ENCODE measurements around the gene MMS19.
"Not testable (repeated sequence)": the region's sequence is repeated elsewhere in the genome, so short reads cannot be mapped to it uniquely, and the experiment has no call there.

The MMS19 gene

DNA sequence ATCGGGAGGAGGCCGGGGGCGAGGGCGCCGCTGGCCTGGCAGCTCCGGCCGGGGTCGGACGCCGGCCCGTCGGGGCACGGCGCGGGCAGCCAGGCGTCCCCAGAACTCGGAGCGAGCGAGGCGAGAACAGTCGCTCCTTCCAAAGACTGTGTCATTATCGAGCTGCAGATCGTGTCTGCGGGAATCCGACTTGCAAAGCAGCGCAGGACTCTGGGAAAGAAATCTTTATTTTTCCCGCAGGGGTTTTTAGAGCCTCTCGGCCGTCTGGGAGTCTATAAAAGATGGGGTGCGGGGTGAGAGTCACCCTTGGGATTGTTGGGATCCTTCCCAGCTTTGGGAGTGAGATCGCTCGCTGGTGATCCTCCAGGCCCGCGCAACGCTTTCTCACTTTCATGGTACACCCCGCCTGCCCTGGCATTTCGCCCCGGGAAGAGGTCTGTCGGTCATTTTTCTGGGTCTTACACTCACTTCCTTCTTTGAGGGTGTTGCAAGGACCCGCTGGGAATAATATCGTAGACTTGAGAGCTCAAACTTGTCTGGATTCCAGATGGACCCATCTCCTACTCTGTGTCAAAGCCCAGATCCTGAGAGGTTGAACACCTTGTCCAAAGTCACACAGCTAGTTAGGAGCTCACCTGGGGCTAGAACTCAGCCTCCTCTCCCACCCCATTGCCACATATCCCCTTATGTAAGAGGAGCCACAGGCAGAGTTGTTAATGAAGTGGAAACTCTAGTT, 1.5 kb upstream of the MMS19 start:
- DNase-seq: peak; percentile 64 to 73 (median 71)

DNA sequence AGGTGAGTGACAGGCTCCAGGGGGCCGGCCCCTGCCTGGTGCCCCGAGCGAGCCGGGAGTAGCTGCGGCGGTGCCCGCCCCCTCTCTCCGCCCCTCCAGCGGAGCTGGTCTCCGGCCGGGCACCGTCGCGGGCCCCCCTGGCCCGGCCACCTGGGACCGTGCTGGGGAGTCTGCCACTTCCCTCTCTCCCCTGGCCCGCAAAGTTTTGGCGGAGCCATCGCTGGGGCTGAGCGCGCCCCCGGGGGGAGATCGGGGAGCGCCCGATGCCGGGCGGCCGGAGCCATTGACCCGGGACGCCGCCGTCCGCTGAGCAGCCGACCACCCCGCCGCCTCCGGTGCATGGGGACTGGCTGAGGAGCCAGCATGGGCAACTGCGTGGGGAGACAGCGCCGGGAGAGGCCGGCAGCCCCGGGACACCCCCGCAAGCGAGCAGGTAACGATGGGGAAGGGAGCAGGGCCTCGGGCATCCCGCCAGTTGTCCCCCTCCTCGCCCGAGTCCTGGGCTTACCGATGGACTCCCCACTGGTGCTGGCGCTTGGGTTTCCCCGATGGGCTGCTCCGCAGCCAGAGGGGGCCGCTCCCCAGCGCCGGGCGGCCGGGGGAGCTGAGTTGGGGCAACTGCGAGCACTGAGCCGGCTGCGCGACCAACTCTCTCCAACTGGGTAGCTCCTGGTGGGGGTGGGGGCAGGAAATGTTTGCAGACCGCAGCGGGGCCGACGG, 779 bp upstream of the MMS19 start, which contains the start of gene UBTD1:
Gene UBTD1 (plus strand): TSS at position 84 of the 720 bp plus-strand sequence. CDS start 280 bp downstream, at position 364.
- peak in 2 of 3 donors; percentile 24 to 60 for DNase-seq

DNA sequence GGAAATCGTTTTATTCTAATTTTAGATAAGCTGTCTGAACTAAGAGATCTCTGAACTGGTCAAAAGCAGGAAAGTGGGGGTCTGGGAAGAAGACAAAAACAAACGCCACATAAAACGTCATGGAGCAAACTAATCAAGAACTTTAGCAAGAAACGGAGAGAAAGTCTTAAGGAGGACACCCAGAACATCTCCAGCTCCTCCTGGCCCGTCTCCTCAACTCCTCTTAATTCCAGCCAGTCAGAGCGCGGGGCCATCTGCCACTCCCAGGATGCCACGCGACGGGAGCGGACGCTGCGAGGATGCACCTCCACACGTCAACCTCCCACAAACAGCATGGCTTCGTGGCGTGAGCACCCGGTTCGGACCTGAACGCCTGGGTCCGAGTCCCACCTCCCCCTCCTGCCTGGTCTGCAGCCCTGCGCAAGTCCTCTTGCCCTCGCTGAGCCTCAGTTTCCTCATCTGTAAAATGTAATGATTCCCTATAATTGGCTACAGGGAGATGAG, 598 bp downstream of the MMS19 start:
- peak; percentile 81 to 89 (median 82) for DNase-seq

DNA sequence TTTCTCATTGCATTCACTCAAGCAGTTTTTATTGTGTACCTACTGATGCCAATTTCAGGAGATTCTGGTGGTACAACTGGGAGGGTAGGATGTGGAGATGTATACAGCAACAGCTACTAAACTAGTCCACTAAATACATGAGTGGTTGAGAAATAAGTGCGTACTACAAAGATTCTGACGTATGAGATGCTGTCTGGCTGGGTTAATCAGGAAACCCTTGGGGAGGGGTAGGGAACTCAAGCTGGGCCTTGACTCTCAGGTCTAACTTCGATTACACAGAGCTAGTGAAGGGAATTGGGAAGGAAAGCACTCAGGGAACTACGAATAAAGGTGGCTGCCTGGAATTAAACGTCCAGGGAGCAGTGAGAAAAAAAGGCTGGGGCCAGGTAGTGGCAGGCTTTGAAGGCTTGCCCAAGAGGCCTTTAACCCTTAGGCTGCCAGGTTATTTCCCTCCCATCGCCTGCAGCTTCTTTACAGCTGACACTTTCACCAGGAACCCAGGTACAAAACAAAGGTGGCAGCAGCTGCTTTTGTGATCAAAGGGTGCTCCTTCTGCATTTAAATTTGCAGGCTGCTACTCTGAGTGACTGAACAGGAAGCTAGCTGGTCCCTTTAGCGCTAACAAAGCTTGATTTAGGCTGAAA, 3.2 kb downstream of the MMS19 start:
- DNase-seq: no peak

DNA sequence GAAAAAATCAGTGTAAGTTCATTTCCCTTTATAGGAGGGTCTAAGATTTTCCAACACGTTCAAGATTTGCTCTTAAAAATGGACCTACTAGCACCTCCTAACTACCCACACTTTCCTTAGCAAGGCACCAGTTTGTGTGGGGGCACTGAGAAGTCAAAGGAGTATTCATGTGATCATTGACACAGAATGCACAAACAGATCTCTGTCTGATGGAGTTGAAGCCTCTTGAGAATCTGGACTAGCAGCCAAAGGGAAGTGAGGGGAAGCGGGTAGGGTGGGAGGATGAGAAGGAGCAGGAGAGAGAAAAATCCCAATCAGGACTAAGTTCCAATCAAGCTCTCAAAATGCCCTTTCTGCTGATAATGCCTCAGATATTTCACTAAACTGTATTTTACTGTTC, 4.1 kb downstream of the MMS19 start:
- peak; percentile 33 to 49 (median 38) for DNase-seq

DNA sequence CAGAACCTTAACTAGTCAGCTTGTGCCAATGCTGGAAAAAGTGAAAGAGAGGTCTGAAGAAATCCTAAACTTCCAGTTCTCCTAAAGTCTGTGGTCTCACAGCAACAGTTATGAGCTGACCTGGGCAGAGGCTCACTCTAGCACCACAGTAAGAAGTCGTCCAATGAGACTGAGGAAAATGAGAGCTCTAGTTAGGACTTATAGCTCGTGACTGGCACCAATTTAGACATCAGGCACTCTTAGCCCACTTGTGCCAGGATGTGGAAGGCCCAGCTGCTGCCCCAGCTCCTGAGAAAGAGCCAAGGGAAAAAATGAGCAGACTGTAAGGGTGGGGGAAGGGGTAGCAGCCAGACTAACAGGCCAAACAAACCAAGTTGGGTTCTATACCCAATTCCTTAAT, 7.6 kb downstream of the MMS19 start:
- peak in 1 of 3 donors; percentile 20 for DNase-seq

DNA sequence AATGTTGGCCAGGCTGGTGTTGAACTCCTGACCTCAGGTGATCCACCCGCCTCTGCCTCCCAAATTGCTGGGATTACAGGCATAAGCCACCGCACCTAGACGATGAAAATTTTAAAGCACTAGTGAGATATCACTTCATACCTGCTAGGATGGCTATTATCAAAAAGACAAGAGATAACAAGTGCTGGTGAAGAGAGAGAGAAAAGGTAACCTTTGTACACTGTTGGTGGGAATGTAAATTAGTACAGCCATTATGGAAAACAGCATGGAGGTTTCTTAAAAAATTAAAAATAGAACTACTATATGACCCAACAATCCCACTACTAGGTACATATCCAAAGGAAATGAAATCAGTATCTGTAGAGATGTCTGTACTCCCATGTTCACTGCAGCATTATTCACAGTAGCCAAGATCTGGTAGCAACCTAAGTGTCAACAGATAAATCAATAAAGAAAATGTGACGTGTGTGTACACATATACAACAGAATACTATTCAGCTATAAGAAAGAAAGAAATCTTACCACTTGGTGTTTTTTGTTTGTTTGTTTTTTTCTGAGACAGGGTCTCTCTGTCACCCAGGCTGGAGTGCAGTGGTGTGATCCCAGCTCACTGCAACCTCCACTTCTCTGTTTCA, 12.5 kb downstream of the MMS19 start:
- DNase-seq: no peak

DNA sequence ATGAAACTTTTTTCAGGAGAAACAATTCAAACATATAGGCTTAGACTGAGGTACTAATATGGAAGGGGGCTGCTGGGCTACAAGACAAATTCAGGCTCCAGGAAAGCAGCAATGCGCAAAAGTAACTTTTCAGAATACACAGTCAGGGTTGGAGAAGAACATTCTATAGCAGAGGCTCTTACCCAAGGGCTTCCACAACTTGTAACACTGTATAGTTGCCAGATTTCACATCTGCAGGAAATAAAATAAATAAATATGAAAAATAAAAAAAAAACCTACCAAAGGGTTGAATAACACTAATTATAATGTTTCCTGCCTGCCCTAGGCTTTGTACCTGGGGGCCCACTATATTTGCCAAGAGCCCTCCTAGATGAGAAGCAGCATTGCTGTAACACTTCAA, 14.3 kb downstream of the MMS19 start:
- DNase-seq: no peak

DNA sequence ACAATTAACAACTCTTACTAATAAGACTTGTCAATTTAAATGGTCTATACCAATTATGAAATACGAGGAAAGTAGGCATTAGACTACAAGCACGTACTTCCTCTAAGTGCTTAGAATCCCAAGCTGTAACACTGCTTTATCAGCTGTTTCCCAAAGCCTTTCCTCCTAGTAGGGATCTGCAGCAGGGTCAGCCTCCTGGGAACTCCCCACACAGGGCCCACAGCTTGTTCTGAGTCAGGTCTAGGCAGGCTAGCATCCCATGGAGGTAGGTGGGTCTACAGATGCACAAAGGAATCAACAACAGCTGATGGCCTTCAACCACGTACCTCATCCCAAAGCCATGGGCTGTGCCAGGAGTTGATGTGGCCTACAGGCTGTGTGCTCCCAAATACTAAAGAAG, 14.7 kb downstream of the MMS19 start:
- DNase-seq: peak; percentile 57 to 77 (median 69)

DNA sequence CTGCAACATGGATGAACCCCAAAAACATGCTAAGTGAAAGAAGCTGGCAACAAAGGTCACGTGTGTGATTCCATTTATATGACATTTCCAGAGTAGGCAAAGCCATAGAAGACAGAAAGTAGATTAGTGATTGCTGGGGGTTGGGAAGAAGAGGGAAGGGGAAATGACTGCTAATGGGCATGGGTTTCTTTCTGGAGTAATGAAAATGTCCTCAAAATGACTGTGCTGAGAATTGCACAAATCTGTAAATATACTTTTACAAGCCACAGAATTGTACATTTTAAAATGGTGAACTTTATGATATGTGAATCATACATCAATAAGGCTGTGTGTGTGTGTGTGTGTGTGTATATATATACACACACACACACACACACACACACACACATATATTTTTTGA, 15.8 kb downstream of the MMS19 start:
- DNase-seq: peak; percentile 49 to 66 (median 63)

DNA sequence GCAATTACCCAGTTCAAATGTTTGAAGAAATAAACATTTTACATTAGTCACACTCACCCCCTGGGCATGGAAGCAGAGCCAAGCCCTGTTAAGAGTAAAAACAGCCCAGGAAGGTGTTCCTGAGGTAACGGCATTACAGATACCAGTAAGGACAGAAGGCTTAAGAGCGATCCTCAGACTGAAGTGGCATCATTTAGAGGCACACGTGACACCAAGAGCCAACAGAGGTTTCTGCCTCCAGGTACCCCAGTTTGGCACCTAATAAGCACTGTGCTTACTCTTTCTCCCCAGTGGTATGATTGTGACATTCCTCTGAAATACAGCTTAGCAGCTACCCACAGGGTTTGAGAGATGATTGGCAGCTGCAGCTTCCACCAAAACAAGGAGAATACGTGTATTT, 17.2 kb downstream of the MMS19 start:
- no peak for DNase-seq

DNA sequence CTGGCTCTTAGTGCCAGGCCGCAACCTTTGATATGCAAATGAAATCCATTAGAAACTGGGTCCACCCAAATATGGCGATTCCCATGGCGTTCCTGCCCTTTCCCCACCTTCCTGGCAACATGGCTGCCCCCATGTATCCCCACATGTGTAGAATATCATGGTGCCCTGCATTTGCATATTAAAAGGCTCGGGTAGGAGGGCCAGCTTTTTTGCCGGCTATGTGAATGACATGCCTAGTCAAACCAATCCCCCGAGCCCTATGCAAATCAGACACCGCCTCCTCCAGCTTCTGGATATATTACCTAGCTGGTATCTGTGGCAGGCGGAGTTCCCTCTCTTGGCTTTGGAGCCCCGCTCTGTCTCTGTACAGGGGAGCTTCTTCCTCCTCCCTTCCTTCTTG, 18.3 kb downstream of the MMS19 start:
- no peak for DNase-seq

DNA sequence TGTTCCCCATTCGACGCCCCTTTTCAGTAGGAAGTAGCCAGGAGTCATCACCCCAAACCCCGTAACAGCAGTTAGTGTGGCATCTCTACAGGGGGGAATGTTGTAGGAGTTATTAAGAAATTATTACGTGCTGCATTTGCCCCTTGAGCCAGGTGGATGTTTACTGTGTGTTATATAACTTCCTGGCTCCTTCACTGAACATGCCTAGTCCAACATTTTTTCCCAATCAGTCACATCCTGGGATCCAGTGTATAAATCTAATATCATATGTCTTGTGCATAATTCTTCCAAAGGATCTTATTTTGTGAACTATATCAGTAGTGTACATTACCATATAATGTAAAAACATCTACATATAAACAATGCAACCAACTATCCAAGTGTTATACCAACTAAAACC, 18.8 kb downstream of the MMS19 start:
- DNase-seq: not testable (repeated sequence)

DNA sequence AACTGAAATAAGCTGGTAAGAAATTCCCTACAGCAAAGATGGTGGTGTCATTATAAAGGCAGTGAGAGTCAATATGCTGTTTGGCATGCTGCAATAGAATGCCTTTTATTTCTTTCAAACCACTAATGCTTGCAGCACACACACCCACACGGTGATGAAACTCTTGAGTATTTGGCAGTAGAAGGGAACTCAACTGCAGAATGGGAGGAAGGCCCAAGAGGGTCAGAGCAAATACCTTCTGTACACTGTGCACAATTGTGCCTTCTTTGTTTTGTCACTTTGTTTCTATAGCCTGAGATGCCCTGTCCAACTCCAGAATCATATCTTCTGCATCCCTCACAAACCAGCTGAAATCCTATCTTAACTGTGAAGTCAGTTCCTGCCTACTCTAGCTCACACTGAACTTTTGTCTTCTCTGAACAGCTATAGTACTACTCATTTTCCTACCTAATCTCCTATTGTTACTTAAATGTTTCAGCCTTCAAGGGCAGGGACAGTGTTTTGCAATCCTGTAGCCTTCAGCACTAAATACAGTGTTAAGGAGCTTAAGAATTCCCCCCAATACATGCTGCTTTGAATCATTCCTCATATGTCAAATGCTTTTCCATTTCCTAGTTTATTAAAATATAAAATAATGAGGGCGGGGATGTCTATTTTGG, 22.2 kb downstream of the MMS19 start:
- peak; percentile 79 to 85 (median 83) for DNase-seq

DNA sequence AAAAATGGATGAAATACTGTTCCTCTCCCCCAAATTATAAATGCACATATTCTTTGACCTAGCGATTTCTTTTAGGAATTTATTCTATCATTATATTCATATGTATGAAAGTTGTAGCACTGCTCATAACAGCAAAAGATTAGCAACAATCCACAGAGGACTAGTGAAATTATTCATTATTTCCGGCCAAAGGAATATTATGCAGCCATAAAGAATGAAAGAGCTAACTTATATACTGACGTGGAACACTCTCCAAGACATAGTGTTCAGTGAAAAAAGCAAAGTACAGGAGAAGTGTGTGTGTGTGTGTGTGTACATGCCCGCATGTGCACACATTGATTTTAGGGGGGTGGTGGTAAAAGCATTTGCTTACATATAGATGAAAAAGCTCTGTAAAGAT, 23.3 kb downstream of the MMS19 start:
- no peak for DNase-seq

DNA sequence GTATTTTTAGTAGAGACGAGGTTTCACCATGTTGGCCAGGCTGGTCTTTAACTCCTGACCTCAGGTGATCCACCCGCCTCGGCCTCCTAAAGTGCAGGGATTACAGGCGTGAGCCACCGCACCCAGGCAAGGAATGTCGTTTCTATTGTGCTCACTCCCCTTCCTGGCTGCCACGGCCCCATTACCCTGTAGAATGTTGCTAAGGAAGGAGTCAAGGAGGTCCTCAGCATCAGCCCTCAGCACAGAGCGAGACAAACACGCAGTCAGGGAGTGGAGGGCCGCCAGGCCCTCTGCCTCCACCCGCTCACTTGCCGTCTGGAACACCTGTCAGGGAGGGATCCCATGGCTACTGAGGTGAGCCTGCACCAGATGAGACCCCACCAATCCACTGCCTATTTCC, 29.4 kb downstream of the MMS19 start:
- not testable (repeated sequence) for DNase-seq

DNA sequence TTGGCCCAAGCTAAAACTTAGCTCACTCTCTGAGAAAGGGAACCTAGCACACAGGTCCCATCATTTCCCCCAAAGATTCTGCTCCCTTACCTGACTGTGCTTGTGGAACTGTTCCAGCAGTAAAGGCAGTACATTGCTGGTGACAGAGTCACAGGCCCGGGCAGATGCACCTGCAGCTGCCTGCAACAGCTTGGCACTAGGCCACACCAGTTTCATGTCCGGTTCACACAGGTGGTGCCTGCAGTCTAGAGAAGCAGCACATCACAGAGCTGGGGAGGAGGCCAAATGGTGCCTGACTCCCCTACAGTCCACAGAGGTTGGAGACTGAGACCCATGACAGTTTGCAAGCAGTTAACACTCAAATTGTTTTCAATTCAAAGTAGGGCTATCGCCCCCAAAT, 30.1 kb downstream of the MMS19 start:
- DNase-seq: no peak

DNA sequence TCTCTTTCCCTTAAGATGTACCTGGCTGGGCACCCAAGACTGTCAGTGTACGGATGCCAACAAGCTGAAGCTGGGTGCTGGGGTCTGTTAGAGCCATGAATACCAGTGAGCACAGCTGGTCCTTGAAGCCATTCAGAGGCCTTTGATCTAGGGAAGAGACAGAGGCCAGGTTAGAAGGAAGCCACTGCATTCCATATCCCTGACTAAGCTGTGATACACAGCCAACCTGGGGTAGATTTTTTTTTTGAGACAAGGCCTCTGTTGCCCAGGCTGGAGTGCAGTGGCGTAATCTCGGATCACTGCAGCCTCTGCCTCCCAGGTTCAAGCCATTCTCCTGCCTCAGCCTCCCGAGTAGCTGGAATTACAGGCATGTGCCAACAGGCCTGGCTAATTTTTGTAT, 31.5 kb downstream of the MMS19 start:
- no peak for DNase-seq

DNA sequence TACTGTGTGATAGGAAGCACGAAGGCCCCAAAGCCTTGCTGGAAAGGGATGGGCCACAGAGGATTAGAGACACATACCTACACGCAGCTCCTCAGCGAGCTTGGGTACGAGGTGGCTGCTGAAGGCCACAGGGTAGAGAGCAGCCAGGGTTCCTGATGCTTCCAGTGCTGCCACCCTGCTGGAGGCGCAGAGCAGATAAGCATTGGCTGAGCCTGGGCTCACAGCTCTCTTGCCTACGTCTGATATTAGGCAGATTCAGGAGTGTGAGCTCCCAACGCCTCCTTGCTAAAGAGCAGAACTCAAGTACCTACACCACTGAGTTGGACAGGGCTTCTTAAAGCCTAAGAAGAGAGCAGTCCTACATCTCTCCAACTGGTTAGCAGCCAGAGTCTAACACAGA, 32.2 kb downstream of the MMS19 start:
- DNase-seq: no peak

DNA sequence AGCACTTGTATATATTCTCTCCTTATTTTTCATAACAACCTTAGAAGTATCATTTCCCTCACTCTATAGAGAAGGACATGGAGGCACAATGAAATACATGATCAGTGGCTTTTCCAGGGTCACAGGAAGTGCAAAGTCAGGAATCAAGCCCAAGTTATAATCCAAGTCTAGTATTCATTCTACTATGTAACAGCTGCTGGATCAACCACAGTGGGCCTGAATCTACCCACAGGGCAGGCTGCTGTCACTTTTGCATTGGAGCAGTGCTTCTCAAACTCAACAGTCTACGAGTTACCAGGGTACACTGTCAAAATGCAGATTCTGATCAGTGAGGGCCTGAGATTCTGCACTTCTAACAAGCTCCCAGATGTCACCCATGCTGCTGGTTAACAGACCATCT, 34.0 kb downstream of the MMS19 start:
- DNase-seq: no peak

DNA sequence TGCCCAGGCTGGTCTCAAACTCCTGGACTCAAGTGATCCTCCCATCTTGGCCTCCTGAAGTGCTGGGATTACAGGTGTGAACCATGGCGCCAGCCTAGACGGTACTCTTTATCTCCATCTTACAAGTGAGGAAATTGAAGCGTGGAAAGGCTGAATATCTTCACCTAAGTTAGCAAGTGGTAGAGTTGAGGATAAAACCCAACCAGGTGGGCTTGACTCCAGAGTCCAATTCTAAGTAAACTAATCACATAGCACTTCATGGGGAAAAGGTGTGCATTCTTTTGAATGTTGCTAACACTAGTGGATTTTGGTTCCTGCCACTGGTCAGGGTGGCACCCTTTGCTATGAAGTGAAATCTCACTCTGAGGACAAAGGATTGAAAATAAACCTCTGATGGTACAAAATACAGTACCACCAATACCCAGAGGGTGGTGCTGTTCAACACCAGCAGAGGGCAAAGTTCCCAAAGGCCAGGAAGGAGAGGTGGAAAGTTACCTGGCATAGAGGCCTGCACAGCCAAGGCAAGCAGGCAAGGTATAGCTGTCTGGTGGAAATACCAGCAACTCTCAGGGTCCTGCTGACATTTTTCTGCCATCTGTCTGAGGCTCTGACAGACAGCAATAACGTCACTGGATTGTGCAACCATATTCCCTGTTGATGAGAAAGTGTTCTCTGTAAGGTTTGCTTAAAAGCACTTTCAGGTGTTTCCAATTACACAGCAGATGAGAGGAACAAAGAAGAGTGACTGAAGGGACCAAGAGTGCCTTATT, 34.7 kb downstream of the MMS19 start:
- peak; percentile 54 to 59 (median 58) for DNase-seq

DNA sequence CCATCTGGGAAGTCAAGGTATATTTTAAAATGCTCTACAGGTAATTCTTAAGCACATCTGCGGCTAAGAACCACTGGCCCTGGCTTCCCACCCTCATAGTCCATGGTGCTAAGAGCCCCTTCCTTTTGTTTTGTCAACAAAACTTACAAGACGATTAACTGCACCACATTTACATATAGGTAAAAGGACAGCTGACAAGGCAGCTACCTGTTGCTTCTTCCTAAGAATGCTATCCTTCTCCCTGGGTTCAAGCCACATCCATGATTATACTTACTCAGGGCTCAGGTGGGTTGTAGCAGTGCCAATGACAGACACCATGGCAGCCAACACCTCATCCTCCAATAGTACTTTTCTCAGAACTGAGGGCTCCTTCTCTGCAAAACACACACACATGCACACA, 35.9 kb downstream of the MMS19 start:
- no peak for DNase-seq

All from suppressor macrophage treated with lipopolysaccharide for 1 hour (primary cell).